ENCODE results near the gene CIRBP.

Gene CIRBP

DNA sequence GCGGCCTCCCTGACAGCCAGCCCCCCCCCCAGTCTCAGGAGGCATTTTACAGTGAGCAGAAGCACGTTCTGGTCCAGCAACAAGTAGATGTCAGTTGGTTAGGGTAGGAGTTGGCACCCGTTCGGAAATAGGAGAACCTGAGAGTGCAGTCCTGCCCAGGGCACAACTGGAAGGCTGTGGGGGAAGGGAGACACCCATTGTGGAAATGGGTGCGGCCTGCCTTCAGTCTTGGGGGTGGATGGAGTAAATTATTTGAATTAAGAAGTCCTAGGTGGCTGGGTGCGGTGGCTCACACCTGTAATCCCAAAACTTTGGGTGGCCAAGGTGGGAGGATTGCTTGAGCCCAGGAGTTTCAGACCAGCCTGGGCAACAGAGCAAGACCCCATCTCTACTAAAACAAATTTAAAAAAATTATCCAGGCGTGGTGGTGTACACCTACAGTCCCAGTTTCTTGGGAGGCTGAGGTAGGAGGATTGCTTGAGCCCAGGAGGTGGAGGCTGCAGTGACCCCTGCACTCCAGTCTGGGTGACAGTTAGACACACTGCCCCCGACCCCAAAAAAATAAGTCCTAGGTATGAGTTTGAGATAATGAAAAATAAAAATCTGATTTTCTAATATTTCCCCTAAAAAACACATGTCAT lies 1.2 kb downstream of the CIRBP start:
- DNase-seq = no peak

GRCh38 chr19:1270854-1271527 lies 1.9 kb downstream of the CIRBP start:
- no peak for DNase-seq

DNA sequence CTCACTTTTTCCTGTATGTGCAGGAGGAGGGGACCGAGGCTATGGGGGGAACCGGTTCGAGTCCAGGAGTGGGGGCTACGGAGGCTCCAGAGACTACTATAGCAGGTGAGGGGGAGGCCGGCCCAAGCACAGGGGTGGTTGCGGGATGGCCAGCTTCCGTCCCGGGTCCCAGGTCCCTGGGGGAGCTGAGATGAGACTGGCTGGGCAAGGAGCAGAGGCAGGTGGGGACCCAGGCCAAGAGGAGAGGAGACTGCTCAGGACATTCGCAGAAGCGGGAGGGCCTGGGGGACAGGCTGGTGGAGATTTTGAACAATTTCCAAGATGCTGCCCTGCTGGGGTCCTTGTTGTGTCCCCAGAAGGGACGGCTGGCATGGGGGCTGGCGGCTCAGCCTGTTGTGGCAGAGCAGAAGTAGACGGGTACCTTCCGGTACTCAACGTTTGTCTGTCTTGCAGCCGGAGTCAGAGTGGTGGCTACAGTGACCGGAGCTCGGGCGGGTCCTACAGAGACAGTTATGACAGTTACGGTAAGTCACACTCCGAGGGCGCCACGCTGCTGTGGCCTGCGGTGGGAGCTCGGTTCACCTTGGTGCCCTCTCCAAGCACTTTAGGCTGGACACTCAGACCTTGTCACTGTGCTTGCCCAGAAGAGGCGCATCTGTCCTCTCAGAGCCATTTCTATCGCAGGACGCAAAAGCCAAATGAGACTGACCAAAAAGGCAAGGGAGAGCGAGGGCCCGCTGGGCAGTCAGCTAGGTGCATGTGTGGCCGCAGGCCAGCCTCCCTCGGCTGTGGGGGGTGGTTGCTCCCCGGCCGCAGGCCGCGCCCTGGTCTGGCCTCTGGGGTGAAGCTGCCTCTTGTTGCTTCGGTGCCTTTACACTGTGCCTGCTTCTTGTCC lies 2.6 kb downstream of the CIRBP start:
- no peak for DNase-seq

DNA sequence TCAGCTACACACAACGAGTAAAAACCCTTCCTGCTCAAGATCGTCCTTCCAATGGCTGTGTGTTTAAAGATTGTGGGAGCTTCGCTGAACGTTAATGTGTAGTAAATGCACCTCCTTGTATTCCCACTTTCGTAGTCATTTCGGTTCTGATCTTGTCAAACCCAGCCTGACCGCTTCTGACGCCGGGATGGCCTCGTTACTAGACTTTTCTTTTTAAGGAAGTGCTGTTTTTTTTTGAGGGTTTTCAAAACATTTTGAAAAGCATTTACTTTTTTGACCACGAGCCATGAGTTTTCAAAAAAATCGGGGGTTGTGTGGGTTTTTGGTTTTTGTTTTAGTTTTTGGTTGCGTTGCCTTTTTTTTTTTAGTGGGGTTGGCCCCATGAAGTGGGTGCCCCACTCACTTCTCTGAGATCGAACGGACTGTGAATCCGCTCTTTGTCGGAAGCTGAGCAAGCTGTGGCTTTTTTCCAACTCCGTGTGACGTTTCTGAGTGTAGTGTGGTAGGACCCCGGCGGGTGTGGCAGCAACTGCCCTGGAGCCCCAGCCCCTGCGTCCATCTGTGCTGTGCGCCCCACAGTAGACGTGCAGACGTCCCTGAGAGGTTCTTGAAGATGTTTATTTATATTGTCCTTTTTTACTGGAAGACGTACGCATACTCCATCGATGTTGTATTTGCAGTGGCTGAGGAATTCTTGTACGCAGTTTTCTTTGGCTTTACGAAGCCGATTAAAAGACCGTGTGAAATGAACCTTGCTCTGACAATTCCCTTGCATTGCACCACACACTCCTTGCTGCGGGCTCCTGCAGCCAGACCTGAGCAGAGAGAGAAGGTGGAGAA lies 3.5 kb downstream of the CIRBP start:
- DNase-seq = no peak

DNA sequence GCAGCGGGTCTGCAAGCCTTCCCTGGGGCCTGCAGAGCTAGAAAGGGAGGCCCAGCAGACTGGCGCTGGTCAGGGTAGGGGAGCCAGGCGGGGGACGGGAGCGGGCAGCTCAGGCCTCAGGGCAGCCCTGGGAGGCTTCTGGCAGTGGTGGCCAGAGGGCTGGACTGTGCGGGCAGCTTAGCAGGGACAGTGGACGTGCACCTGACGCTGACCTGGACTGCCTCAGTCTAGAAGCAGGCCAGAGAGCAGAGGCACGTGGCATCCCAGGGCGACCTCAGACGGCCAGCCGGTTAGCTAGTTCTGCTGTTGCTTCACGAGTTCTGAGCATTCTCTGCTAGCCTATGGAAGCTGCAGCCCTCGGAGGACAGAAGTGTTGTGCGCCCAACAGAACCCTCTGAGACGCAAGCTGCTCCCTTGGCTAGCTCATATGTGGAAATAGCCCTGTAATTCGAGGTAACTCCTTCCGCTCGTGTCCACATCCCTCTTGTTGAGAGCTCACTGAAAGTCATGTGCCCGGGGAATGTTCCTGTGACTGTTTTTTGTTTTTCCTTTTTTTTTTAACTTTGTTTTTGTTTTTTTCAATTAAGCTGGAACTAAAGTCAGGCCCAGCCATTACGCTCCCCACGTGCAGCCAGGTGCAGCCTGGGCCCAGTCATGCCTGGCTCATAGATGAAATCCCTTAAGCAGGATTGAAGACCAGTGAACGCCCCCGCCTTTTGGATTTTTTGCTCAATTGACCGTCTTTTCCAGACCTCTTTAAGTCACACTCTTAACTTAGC lies 4.3 kb downstream of the CIRBP start:
- DNase-seq = no peak

DNA sequence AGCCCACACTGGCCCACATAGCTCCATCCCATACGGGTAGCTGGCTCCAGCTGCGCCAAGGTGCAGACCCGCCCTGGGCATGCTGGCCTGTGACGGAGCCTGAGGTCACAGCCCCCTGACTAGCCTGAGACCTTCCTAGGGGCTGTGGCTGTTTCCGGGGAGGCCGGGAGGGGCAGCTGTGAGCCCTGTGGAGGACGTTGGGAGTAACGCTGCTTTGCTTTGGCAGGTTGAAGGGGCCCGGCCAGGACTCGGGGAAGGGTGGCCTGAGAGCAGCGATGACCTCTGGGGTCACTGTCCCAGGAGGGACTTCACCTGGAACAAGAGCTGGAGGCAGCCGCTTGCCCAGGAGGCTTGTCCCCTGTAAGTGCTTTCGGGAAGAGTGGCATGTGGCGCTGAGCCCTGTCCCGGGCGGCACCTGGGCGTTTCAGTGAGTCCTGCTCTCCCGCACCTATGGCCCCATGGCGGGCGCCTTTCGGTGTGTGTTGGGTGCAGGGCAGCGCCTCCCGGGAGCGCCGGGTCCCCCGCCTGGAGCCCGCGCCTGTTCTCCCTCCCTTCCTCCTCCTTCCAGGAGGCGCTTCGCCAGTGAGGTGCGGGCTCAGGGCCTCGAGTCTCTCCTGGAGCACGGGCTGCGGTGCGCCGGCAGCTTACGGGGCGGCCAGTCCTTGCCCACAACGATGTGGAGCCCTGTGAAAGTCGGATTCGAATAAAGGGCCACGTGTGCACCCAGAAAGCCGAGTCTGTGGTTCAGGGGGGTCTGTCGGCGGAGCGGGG lies 5.1 kb downstream of the CIRBP start:
- DNase-seq = no peak

DNA sequence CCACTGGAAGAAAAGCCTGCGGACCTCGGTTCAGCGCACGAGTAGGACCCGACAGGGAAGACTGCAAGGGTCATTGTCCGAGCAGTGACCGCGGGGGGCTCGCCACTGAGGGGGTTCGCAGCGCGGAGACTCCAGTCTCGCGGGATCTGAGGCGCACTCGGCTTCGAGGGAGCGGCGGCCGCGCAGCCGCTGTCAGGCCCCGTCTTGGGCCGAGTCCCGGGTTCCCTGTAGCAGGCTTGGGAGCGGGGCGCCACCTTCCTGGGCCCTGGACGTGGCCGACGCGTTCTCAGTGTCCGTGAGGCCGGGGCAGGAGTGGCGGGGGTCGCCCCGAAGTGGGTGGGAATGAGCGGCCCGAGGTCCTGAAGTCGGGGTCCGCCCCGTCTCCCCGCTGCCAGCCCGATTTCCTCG lies 5.7 kb downstream of the CIRBP start:
- DNase-seq = no peak

DNA sequence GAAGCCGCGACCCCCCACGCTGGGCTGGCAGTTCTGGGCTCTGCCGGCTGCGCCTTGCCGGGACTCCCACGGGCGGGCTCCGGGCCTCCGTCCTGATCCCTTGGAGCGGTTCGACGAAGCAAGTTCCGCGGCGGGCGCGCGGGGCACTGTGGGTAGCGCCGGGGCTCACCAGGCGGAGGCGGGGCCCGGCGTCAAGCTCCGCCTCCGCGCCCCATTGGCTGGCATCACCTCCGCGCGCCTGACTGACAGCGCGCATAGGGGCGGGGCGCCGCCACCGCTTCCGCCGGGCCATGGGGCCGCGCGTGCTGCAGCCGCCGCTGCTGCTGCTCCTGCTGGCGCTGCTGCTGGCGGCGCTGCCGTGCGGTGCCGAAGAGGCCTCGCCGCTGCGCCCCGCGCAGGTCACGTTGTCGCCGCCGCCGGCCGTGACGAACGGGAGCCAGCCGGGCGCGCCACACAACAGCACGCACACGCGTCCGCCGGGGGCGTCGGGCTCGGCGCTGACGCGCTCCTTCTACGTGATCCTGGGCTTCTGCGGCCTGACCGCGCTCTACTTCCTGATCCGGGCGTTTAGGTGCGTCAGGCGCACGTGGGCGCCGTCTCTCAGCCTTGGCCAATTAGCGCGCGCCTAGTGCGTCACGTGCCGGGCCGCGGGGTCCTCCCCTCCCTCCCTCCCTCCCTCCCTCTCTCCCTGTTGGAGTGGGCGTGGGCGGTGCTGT lies 6.3 kb downstream of the CIRBP start, which contains the start of gene FAM174C:
Gene FAM174C (plus strand): TSS at position 271 of the 716 bp plus-strand sequence. CDS start 20 bp downstream, at position 291.
- peak; percentile 85 to 92 for DNase-seq

GRCh38 chr19:1275976-1276627 lies 7.0 kb downstream of the CIRBP start:
- DNase-seq = no peak

DNA sequence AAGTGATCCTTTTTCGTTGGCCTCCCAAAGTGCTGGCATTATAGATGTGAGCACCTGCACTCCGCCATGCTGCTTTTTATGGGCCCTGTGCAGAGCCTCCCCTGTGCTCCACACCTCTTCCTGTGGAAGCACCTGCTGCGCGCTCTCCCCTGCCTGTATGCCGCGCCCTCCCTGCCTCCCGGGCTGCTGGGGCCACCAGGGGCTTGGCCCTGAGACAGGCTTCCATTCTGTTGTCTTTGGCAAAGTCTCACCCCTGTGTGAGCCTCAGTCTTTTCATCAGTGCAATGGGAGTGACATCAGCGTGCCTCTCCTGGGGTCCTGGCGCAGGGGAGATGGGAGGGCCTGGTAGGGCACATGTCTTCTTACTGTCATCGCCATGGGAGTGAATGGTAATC lies 7.5 kb downstream of the CIRBP start:
- no peak for DNase-seq

GRCh38 chr19:1277061-1277460 lies 7.9 kb downstream of the CIRBP start:
- no peak for DNase-seq

DNA sequence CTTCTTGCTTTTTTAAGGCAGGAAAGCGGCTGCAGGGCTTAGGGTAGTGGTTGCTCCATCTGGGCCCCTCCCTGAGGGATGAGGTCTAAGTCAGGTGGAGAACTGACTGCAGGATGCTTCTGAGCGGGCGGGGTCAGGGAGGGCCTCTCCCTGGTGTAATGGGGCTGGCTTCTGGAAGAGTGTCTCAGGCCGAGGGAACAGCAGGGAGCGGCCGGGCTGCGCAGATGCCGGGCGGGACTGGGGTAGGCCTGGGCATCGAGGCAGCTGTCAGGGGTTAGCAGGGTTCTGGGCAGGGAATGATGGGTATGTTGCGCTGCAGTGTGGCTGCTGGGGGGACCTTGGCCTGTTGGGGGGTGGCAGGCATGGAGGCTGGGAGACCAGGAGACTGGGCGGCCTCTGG lies 8.9 kb downstream of the CIRBP start:
- no peak for DNase-seq

- DNase-seq = no peak
Measured at GRCh38 chr19:1278713-1279660, 9.9 kb downstream of the CIRBP start.

GRCh38 chr19:1279782-1280341 lies 10.7 kb downstream of the CIRBP start:
- peak; percentile 32 to 67 for DNase-seq

DNA sequence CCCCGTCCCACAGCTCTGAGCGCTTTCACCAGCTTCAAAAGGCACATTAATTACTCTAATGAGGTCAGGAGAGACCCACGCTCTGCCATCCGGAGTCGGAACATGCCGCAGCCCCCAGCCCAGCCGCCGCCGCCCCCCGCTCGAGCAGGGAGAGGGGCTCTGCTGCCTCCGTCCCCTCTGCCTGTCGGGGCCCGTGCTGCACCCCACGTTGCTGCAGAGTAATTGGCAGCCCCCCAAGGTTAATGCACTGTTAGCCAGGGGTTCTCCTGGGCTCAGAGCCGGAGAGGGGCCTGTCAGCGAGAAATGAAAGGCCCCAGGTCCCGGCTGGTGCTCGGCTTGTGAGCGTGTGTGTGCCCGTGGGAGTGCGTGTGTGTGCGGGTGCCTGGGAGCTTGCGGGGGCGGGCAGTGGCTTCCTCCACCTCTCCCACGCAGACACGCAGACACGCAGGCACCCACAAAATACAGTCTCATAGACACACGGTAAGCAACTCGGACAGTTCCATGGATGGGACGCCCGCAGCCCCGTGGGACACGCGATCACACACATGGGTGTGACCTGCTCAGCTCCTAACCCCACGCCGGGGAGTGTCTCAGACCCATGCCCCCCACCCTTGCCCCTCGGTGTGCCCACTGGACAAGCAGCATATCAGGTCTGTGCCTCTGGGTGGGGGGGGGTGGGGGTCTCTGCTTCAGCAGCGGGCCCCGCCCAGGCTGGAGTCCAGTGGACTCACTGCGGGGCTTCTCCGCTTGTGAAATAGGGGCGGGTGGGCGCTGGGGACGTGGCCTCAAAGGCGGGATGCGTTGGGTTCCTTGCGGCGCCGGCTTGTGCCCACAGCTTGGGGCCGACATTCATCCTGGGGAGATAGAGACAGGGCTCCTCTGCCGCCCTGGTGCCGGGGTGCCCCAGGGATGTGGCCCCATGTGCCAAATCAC lies 11.8 kb downstream of the CIRBP start:
- DNase-seq = no peak

- DNase-seq = no peak
Measured at GRCh38 chr19:1281569-1282287, 12.6 kb downstream of the CIRBP start.
